Measurements from ENCODE around the gene FADS2. TPM values are rescaled to one million over a fixed set of nuclear protein-coding genes. Genes with fewer than 3 reads are reported as not detected.

Gene FADS2
- polyA plus RNA-seq, 1 donor from 2014 or later, result 145 TPM

DNA sequence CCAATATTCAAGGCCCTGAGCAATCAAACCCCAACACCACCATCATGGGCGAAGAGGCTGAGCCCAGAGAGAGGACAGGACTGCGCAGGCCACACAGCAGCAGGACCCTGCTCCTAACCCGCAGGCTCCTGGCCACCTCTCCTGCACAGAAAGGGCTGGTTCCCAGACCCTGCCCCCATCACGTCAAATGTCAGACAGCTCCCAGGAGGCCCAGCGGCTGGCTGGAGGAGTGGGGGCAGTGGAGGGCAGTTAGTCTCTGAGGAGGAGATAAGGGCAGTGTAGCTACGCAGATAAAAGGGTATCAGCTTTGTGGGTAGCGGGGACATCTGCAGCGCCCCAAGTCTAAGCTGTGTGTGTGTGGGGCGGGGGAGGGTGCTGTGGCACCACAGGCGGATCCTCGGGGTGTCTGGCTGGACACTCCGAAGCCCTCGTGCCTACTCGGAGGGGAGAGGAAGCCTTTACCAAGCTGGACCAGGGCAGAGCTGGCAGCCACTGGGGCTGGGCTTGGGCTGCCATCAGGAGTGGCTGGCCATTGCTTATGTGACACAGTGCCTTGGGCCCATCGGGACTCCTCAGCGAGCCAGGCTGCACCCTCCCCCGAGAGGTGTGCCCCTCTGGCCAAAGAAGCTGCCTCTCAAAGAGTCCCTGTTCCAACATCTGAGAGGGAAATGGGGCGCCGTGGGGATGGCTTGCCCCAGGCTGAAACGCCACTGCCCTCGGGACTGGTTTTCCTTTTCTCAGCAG lies 41.8 kb downstream of the FADS2 start:
- no peak overlapping the region for H3K27ac ChIP-seq (ENCODE audit: low read length)

DNA sequence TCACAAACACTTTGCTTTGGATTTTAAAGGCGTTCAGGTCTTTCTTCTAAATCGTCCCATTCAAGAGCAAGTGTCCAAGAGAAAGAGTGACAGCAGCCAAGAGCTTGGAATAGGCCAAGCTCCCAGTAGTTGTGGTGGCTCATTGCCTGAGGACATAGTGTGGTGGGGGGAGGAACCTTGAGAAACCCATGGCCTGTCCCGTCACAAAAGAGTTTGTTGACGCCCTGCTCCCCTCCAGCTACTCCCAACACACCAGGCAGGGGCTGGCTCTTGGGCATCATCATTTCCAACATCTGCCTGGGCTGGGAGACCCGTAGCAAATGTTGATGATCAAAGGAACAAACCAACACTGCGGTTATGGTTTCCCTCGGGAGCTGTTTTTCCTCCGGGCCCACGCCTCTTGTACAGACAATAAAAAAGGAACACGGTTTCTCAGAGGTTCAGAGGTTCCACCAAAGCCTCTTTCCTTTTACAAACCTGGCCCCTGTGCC lies 42.5 kb downstream of the FADS2 start:
- Histone ChIP-seq H3K9me2 (ENCODE audit: insufficient read depth, low read length) (no peaks in the 10 kb centered on the region), H3K36me3 (ENCODE audit: insufficient read depth, low read length) (peaks cover under 1% of the 10 kb centered on the region), H3K4me2 (ENCODE audit: low read length) (no peak overlapping the region), H2AFZ (ENCODE audit: low read depth, low read length) (no peak overlapping the region), H3F3A (ENCODE audit: insufficient read depth, low read length, poor library complexity, severe bottlenecking) (no peaks in the 10 kb centered on the region), H3K27me3 (ENCODE audit: insufficient read depth, low read depth, low read length) (no peaks in the 10 kb centered on the region), H3K79me2 (replicated peaks; ENCODE audit: insufficient read depth, low read length) (no peaks in the 10 kb centered on the region), H4K20me1 (ENCODE audit: insufficient read depth) (no peaks in the 10 kb centered on the region), H3K9me3 (ENCODE audit: low read length) (no peaks in the 10 kb centered on the region), H3K9ac (ENCODE audit: low read length) (no peak overlapping the region), H3K27ac (ENCODE audit: low read length) (no peak overlapping the region), H3K4me3 (ENCODE audit: low read length) (no peak overlapping the region)
- TF ChIP-seq MXI1 (conservative IDR thresholded peaks at IDR 0.05; ENCODE audit: poor library complexity, severe bottlenecking), result no peak
- no peak for TF ChIP-seq RAD21 (conservative IDR thresholded peaks at IDR 0.05)
- no peak for TF ChIP-seq SMC3 (conservative IDR thresholded peaks at IDR 0.05; ENCODE audit: poor library complexity)
- TF ChIP-seq EZH2 (IDR thresholded peaks at IDR 0.05; ENCODE audit: borderline replicate concordance, insufficient read depth, low read length, poor library complexity, severe bottlenecking), result no peak
- no peak for TF ChIP-seq EP300 (conservative IDR thresholded peaks at IDR 0.05; ENCODE audit: poor library complexity, severe bottlenecking)
- TF ChIP-seq POLR2AphosphoS5 (IDR thresholded peaks at IDR 0.05), result no peak
- no peak for TF ChIP-seq TAF1 (IDR thresholded peaks at IDR 0.05; ENCODE audit: low read depth)
- TF ChIP-seq, protein P1, sequence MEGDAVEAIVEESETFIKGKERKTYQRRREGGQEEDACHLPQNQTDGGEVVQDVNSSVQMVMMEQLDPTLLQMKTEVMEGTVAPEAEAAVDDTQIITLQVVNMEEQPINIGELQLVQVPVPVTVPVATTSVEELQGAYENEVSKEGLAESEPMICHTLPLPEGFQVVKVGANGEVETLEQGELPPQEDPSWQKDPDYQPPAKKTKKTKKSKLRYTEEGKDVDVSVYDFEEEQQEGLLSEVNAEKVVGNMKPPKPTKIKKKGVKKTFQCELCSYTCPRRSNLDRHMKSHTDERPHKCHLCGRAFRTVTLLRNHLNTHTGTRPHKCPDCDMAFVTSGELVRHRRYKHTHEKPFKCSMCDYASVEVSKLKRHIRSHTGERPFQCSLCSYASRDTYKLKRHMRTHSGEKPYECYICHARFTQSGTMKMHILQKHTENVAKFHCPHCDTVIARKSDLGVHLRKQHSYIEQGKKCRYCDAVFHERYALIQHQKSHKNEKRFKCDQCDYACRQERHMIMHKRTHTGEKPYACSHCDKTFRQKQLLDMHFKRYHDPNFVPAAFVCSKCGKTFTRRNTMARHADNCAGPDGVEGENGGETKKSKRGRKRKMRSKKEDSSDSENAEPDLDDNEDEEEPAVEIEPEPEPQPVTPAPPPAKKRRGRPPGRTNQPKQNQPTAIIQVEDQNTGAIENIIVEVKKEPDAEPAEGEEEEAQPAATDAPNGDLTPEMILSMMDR (IDR thresholded peaks at IDR 0.05; ENCODE audit: poor library complexity, severe bottlenecking), result no peak
- TF ChIP-seq, protein P2, sequence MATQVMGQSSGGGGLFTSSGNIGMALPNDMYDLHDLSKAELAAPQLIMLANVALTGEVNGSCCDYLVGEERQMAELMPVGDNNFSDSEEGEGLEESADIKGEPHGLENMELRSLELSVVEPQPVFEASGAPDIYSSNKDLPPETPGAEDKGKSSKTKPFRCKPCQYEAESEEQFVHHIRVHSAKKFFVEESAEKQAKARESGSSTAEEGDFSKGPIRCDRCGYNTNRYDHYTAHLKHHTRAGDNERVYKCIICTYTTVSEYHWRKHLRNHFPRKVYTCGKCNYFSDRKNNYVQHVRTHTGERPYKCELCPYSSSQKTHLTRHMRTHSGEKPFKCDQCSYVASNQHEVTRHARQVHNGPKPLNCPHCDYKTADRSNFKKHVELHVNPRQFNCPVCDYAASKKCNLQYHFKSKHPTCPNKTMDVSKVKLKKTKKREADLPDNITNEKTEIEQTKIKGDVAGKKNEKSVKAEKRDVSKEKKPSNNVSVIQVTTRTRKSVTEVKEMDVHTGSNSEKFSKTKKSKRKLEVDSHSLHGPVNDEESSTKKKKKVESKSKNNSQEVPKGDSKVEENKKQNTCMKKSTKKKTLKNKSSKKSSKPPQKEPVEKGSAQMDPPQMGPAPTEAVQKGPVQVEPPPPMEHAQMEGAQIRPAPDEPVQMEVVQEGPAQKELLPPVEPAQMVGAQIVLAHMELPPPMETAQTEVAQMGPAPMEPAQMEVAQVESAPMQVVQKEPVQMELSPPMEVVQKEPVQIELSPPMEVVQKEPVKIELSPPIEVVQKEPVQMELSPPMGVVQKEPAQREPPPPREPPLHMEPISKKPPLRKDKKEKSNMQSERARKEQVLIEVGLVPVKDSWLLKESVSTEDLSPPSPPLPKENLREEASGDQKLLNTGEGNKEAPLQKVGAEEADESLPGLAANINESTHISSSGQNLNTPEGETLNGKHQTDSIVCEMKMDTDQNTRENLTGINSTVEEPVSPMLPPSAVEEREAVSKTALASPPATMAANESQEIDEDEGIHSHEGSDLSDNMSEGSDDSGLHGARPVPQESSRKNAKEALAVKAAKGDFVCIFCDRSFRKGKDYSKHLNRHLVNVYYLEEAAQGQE (IDR thresholded peaks at IDR 0.05; ENCODE audit: borderline replicate concordance), result no peak

More for the DNA sequence above, 41.8 kb downstream of the FADS2 start:
- Histone ChIP-seq H3K27me3 (ENCODE audit: insufficient read depth, low read depth, low read length) (no peaks in the 10 kb centered on the region), H3K36me3 (ENCODE audit: insufficient read depth, low read length) (peaks cover 7% of the 10 kb centered on the region), H4K20me1 (ENCODE audit: insufficient read depth) (no peaks in the 10 kb centered on the region), H2AFZ (ENCODE audit: low read depth, low read length) (no peak overlapping the region), H3K4me3 (ENCODE audit: low read length) (no peak overlapping the region), H3K79me2 (replicated peaks; ENCODE audit: insufficient read depth, low read length) (no peaks in the 10 kb centered on the region), H3K9me3 (ENCODE audit: low read length) (no peaks in the 10 kb centered on the region), H3K9me2 (ENCODE audit: insufficient read depth, low read length) (no peaks in the 10 kb centered on the region), H3K9ac (ENCODE audit: low read length) (no peak overlapping the region), H3K4me2 (ENCODE audit: low read length) (no peak overlapping the region), H3F3A (ENCODE audit: insufficient read depth, low read length, poor library complexity, severe bottlenecking) (no peaks in the 10 kb centered on the region)
- TF ChIP-seq SMC3 (conservative IDR thresholded peaks at IDR 0.05; ENCODE audit: poor library complexity) (no peak), EP300 (conservative IDR thresholded peaks at IDR 0.05; ENCODE audit: poor library complexity, severe bottlenecking) (no peak), TAF1 (IDR thresholded peaks at IDR 0.05; ENCODE audit: low read depth) (no peak), POLR2AphosphoS5 (IDR thresholded peaks at IDR 0.05) (peak; percentile 6)
- TF ChIP-seq, protein P2 (IDR thresholded peaks at IDR 0.05; ENCODE audit: borderline replicate concordance), result no peak
